ENCODE measurements around the gene YPEL4. TPM values are rescaled to one million over a fixed set of nuclear protein-coding genes. Genes with fewer than 3 reads are reported as not detected.

YPEL4 gene
- polyA plus RNA-seq, 1 of the 3 experiments (the other 2 are of a cell fraction), result 2.3 TPM

- H3K4me1 ChIP-seq (ENCODE audit: control insufficient read depth in 1 of 2, insufficient read depth in 2 of 2, low read depth in 1 of 2, low read length in 1 of 2), result peaks cover 14 to 23% of the 10 kb centered on the region in 2 experiments; a peak in 3 of 4 replicates
- TF ChIP-seq RAD21 (IDR thresholded peaks at IDR 0.05; ENCODE audit: low read length) (peak; percentile 66), SMC3 (IDR thresholded peaks at IDR 0.05; ENCODE audit: low read depth, low read length) (peak; percentile 66), TCF12 (IDR thresholded peaks at IDR 0.05) (no peak), YY1 (IDR thresholded peaks at IDR 0.05; ENCODE audit: low read depth) (no peak), MXI1 (IDR thresholded peaks at IDR 0.05; ENCODE audit: low read depth, low read length) (no peak), REST (IDR thresholded peaks at IDR 0.05; ENCODE audit: low read depth, low read length) (no peak), CTCF (IDR thresholded peaks at IDR 0.05) (peak; percentile 61)
- no peaks in the 10 kb centered on the region for H3K9me2 ChIP-seq
- WGBS (ENCODE audit: low lambda C conversion rate), result 84% methylated on average over 7 of the region's 7 CpGs
- peaks cover 13% of the 10 kb centered on the region for H3F3A ChIP-seq (replicated peaks; ENCODE audit: insufficient read depth)
- H3K9ac ChIP-seq, result no peak overlapping the region
- H3K9me3 ChIP-seq, result no peaks in the 10 kb centered on the region
- peaks cover 45% of the 10 kb centered on the region for H4K20me1 ChIP-seq (ENCODE audit: insufficient read depth)
- POLR2A ChIA-PET, result interaction anchor here (0.8 to 3.0 kb wide), 2 partner anchors 70 to 73 kb away, joined by 3 to 24 read pairs; partner anchors contain the start of gene UBE2L6
- H3K4me2 ChIP-seq, result peak overlapping the region; percentile 99
- H3K79me2 ChIP-seq (ENCODE audit: insufficient read depth), result peaks cover 52% of the 10 kb centered on the region
- H2AFZ ChIP-seq (ENCODE audit: low read depth), result no peak overlapping the region
- no peak overlapping the region for H3K27ac ChIP-seq (ENCODE audit: low read depth in 2 of 2, low read length in 1 of 2)
- DNase-seq, result peak; percentile 54
- peak overlapping the region in 1 of 2 experiments; percentile 99; a peak in 1 of 4 replicates for H3K4me3 ChIP-seq (ENCODE audit: low read depth in 2 of 2, low read length in 1 of 2)
- CTCF ChIA-PET, result interaction anchor here (0.6 to 17.7 kb wide), 16 partner anchors 8 to 486 kb away, joined by 3 to 326 read pairs (median 7); partner anchors contain the start of genes SERPING1, UBE2L6 and YPEL4
- H3K36me3 ChIP-seq (replicated peaks in 1 of 2; ENCODE audit: control insufficient read depth in 1 of 2, insufficient read depth in 2 of 2, low read length in 1 of 2), result peaks cover 0 to 3% of the 10 kb centered on the region in 2 experiments
- no peaks in the 10 kb centered on the region for H3K27me3 ChIP-seq (ENCODE audit: insufficient read depth)
Measured at GRCh38 chr11:57641011-57641807, 8.5 kb downstream of the YPEL4 start.
